ENCODE measurements around the gene LDB3.

The LDB3 gene

DNA sequence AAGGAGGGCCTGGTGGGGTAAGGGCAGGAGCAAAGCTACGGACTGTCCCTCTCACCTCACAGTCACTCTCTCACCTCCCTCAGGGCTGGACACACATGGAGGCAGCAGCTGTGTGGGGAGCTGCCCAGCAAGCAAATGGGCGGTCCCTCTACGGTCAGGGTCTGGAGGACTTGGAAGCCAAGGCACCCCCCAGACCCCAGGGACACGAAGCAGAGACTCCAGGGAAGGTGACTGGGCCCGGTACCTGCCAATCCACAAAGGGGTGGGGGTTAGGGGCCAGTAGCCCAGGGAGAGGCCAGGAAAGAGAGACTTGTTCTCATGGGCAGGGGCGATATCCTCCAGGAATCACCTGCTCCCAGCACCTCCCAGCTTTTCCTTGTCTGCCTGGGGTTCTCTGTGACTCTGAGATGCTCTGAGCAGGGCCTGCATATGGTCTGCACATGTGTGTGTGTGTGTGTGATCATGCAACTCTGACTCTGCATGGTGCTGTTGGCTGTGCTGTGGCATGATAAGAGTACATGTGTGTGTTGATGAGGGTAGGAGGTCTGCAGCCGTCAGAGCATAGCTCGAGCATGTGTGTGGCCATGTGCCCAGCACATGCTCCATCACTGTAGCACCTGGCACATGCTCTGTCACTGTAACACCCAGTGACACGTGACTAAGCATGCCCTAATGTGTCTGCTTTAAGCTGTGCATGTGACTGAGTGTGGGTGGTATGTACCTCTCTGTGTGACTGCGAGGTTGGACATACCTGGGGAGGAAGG is 4.6 kb upstream of the LDB3 start:
- DNase-seq (ENCODE audit: low read depth in 2 of 2, low spot score in 1 of 2), result no peak

GRCh38 chr10:86664341-86665217 is 3.7 kb upstream of the LDB3 start:
- DNase-seq (ENCODE audit: low read depth in 2 of 2, low spot score in 1 of 2), result no peak

DNA sequence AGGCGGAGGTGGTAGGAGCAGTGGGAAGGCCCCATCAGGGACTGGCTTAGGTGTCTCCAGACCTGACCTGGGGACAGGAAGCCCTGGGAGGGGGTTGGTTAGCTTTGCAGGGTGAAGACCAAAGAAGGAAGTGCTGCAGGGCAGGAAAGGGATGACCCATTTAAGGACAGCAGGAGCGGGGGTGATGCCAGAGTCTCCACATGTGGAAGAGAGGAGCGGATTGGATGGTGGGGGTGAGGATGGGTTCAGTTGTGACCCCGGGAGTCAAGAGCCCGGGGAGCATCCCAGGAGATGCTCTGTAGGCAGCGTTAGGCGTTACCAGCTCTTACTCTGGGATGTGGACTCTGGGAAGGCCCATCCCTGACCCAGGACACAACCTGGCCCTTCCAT is 3.1 kb upstream of the LDB3 start:
- no peak for DNase-seq (ENCODE audit: low read depth in 2 of 2, low spot score in 1 of 2)

DNA sequence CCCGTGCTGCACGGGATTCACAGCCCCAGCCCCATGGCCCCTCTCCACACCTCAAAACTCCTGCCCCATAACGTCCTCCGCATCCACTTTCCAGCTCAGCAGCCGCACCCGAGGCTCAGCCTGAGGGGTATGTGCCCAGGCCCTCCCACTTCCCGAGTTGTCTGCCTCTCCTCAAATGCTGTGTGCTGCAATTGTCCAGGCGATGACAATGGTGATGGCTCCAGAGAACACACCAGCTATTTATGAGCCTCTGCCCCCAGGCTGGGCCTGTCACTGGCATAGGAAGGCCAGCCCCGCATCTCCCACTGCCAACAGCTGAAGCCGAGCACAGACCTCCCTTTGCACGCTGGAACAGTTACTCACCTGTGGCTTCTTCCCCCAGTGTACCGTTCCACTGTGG is 2.4 kb upstream of the LDB3 start:
- DNase-seq (ENCODE audit: low read depth in 2 of 2, low spot score in 1 of 2), result no peak

DNA sequence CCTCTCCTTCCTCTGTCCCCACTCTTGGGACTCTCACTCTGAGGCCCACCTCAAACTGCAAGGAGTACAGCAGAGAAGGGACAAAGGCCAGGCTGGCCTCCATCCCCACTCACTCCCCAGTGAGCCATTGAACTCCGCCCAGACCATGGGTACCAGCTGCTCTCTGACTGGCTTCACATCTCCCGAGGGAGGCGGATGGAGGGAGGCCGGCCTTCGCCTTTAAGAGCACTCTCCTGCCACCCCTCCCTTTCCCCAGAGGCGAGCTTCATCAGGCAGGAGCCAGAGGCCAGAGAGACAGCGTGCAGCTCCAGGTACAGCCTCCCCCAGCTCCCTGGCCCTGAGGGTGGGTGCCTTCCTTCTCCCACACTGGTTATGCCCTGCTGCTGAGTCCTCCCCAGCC is 1.8 kb upstream of the LDB3 start:
- no peak for DNase-seq (ENCODE audit: low read depth in 2 of 2, low spot score in 1 of 2)

DNA sequence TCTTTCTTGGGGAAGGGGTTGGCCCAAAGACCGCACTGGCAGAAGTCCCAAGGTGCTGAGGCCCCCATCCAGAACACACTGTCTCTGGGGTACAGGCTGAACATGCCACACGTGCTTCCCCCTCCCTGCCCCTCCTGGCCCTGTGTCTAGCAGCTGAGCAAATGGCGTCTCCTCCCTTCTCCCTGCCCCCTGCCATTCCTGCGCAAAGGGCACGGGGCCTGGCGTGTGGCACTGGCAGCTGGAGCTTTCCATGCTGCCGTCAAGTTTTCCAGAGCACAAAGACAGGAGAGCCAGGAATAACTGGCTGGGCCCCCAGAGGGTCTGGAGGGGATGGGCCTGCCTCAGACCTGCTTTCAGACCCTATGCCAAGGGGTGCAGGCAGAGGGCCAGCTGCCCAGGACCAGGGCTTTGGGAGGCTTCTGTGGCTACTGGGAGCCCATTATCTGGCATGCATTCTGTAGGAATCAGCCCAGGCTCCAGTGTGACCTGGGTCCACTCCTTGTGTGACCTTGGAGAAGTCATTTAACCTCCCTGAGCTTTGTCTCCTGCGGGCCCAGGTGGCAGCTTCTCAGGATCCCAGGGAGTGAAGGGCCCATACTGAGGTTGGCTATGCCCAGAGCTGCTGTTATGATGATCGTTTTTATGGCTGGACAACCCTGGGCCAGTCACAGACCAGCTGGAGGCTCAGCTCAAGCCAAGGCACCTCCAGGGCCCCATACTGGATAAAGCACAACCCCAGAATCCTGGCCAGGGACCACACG is 710 bp upstream of the LDB3 start:
- no peak for DNase-seq (ENCODE audit: low read depth in 2 of 2, low spot score in 1 of 2)

DNA sequence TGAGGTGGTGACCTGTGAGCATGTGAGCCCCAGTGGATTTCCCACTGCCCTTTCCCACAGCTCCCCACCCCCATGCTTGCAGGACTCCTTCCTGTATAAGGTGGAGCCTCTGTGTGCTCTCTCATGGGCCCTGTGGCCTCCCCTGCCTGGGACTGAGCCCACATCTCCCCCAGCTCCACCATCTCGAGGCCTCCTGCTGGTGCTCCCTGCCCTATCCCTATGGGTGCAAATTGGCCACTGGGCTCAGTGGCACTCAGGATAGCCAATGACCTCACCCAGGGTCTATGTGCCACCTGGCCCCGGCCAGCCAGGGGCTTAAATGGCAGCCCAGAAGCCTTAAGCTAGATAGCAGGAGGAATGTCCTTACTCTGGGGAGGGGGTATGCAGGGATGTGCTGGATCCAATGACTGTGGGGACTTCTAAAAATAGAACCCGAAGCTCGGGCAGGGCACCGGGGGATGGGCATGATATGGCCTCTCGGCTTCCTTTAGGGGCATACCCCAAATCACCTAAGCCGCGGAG is 2.0 kb downstream of the LDB3 start:
- DNase-seq (ENCODE audit: low read depth in 2 of 2, low spot score in 1 of 2), result no peak

- no peak for DNase-seq (ENCODE audit: low read depth in 2 of 2, low spot score in 1 of 2)
Observed at GRCh38 chr10:86670876-86671275, 2.6 kb downstream of the LDB3 start.

- no peak for DNase-seq (ENCODE audit: low read depth in 2 of 2, low spot score in 1 of 2)
Observed at GRCh38 chr10:86671419-86671818, 3.1 kb downstream of the LDB3 start.

DNA sequence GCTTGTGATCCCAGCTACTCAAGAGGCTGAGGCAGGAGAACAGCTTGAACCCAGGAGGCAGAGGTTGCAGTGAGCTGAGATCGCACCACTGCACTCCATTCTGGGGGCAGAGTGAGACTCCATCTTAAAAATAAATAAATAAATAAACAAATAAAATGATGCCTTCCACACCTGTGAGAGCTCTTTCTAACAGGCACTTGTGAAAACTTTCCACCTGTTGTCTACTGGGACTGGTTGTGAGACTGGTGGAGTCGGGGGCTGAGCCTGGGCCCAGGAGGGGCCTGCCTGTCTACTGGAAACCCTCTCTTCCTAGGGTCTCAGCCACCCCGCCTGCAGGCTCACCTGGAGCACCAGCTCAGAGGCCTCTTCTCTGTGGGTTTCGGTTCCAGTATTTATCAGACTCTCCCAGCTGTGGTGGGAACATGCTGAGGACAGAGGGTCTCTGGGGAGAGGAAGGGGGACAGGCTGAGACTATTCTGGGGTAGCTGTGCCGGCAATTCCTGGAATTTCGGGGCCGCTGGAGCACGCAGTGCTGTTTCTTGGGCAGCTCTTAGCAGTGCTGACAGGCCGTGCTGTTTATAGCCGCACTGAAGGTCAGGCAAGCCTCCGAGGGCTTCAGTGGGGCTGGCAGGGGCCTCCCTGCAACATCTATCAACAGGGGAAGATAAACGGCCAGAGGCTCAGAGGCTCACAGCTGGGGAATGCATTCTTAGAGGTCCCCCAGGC is 3.8 kb downstream of the LDB3 start:
- no peak for DNase-seq (ENCODE audit: low read depth in 2 of 2, low spot score in 1 of 2)

GRCh38 chr10:86673216-86673826 is 5.0 kb downstream of the LDB3 start:
- DNase-seq (ENCODE audit: low read depth in 2 of 2, low spot score in 1 of 2), result no peak

GRCh38 chr10:86673827-86674581 is 5.7 kb downstream of the LDB3 start:
- DNase-seq (ENCODE audit: low read depth in 2 of 2, low spot score in 1 of 2), result no peak

GRCh38 chr10:86674912-86675311 is 6.6 kb downstream of the LDB3 start:
- DNase-seq (ENCODE audit: low read depth in 2 of 2, low spot score in 1 of 2), result no peak

DNA sequence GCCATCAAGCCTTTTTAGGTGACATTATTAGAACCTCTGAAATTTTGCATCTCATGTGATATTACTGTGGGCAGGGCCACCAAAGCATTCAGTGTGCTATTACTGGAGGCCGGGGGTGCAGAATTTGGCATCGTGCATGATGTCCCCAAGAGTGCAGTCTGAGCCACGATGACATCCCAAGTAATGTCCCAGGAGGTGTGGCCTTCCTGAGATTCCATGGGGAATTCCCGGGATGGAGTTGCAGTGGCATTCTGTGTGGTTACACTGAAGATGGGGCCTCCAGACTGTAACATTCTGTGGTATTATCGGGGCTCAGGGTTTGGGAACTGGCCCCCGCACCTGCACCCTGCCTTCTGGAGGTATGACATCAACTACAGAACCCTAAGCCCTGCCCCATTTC is 9.1 kb downstream of the LDB3 start:
- DNase-seq (ENCODE audit: low read depth in 2 of 2, low spot score in 1 of 2), result no peak

DNA sequence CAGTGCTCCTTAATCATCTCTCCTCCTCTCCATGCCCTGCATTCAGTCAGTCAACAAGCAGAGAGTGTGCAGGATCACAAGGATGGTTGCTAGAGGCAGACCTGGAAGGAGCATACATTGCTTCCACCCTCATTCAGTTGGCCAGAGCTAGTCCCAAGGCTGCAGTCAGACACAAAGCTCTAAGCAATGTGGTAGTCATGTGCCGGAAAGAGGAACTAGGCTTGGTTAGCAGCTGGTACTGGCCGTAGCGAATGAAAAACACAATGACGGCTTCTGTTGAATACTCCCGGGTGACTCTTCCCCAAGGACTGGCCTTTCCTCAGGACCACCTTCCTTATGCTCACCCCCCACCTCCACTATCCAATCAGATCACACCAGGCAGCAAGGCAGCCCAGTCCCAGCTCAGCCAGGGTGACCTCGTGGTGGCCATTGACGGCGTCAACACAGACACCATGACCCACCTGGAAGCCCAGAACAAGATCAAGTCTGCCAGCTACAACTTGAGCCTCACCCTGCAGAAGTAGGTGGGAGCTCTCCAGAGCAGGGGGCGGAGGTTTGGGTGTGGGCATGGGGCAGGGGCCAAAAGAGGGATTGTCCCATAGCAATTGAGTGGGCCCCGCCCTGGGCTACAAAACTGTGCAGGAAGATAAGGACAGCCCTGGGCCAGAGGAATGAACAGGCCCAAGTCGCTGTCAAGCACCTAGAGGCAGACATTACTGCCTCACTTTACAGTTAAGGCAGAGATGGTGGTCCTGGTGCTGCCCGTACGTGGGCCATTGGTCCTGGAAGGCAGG is 10.9 kb downstream of the LDB3 start:
- DNase-seq (ENCODE audit: low read depth in 2 of 2, low spot score in 1 of 2), result no peak

DNA sequence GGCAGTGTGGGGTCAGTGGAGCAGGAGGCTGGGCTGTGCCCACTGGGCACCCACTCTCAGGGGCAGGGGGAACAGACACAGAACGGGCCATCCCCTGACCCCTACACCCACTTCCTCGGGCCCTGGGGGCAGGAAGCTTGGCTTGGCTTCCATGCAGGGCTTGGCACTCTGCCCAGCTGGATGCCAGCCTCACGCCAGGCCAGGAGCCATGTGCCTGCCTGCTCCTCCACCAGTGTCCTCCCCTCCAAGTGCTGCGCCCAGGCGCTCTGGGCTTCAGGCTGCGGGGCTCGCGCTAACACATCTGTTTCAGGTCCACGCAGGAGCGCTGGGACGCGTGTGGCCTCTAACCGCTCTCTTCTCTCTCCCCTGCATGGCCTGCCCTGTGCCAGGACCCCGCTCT is 12.7 kb downstream of the LDB3 start:
- no peak for DNase-seq (ENCODE audit: low read depth in 2 of 2, low spot score in 1 of 2)

GRCh38 chr10:86681722-86682386 is 13.5 kb downstream of the LDB3 start:
- no peak for DNase-seq (ENCODE audit: low read depth in 2 of 2, low spot score in 1 of 2)

GRCh38 chr10:86682675-86683074 is 14.4 kb downstream of the LDB3 start:
- no peak for DNase-seq (ENCODE audit: low read depth in 2 of 2, low spot score in 1 of 2)
